ENCODE results near the gene PDE4D.
A peak's percentile ranks its signal among the peaks of the same experiment; 100 is the strongest.

GRCh38 chr5:59810041-59810440 lies 83.5 kb downstream of the PDE4D start:
- peak; percentile 89 for TF ChIP-seq CTCF (conservative IDR thresholded peaks at IDR 0.05; ENCODE audit: low read depth, low read length)
- TF ChIP-seq POLR2A (IDR thresholded peaks at IDR 0.05; ENCODE audit: low read depth, low read length): no peak
- no peak for TF ChIP-seq USF2 (IDR thresholded peaks at IDR 0.05; ENCODE audit: low read depth, low read length)
- TF ChIP-seq RFX5 (IDR thresholded peaks at IDR 0.05; ENCODE audit: low read depth, low read length): no peak
- TF ChIP-seq CEBPB (IDR thresholded peaks at IDR 0.05; ENCODE audit: low read depth, low read length): no peak
- no peak for TF ChIP-seq MXI1 (IDR thresholded peaks at IDR 0.05; ENCODE audit: borderline replicate concordance, low read depth, low read length)
- no peak for TF ChIP-seq ELK1 (IDR thresholded peaks at IDR 0.05; ENCODE audit: borderline replicate concordance, low read depth, low read length)
- no peak for TF ChIP-seq FOS (IDR thresholded peaks at IDR 0.05; ENCODE audit: low read depth, low read length)
- TF ChIP-seq MAFK (IDR thresholded peaks at IDR 0.05; ENCODE audit: low read depth, low read length): no peak
- no peak for TF ChIP-seq RCOR1 (IDR thresholded peaks at IDR 0.05; ENCODE audit: insufficient replicate concordance, low read length)
- TF ChIP-seq RAD21 (IDR thresholded peaks at IDR 0.05; ENCODE audit: low read length): peak; percentile 76

Measured in IMR-90 (cell line).